Astrocyte of the spinal cord (primary cell): ENCODE results near the gene C12orf75.

Experiments used
- DNase-seq: peaks from one replicate; pipeline ENCODE4 v3.0.0; 2011; ENCODE audit warnings: low read depth, low spot score
- H3K4me3 ChIP-seq: 2 replicates; pipeline ENCODE4 v1.5.1; 2011; ENCODE audit warnings: low read depth, mild to moderate bottlenecking, low read length, moderate library complexity
- in situ Hi-C: cut with HindIII; loops from 2 replicates; pipeline ENCODE4 v1.10.0; 2017; ENCODE audit warnings: low sequenced_read_pairs
- TF ChIP-seq, protein P1 (sequence below): IDR thresholded peaks from 2 replicates; pipeline ENCODE4 v1.5.1; 2012; ENCODE audit warnings: low read depth, mild to moderate bottlenecking, low read length, inconsistent platforms

The C12orf75 gene

DNA sequence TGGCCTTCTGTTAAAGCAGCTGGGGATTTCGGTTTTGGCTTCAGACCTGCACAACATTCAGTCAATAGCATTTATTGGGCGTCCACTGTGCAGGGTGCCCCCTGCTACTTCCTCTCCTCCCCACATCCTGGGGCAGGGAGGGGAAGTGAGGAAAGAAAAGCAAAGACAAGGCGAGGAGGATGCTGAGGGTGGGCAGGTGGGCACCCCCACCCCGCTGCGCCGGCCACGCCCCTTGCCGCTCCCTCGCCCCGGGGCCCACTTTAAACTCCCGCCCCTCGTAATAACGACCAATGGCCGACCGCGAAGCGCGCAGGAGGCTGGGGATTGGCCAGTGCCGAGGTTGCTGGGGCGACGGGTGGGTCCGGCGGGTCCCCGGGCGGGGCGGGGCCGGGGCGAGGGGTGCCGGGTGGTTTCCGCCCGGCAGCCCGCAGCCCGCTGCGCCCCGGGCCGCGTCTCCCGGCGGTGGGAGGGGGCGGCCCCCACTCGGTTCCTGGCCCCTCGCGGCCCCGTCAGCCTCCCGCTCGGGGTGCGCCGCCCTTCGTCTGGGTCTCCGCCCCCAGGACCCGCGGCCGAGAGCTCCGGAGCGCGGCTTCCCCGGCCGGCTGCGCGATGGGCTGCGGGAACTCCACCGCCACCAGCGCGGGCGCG lies at the start of gene C12orf75:
TSS of gene C12orf75 (plus strand) at position 409 of the 648 bp plus-strand sequence. CDS start at position 610, 201 bp downstream.
- peak within 1 kb of the TSS; percentile 69 for H3K4me3 ChIP-seq
- in situ Hi-C loops, result no loop called here
- peak; percentile 77 for DNase-seq
- TF ChIP-seq, protein P1, sequence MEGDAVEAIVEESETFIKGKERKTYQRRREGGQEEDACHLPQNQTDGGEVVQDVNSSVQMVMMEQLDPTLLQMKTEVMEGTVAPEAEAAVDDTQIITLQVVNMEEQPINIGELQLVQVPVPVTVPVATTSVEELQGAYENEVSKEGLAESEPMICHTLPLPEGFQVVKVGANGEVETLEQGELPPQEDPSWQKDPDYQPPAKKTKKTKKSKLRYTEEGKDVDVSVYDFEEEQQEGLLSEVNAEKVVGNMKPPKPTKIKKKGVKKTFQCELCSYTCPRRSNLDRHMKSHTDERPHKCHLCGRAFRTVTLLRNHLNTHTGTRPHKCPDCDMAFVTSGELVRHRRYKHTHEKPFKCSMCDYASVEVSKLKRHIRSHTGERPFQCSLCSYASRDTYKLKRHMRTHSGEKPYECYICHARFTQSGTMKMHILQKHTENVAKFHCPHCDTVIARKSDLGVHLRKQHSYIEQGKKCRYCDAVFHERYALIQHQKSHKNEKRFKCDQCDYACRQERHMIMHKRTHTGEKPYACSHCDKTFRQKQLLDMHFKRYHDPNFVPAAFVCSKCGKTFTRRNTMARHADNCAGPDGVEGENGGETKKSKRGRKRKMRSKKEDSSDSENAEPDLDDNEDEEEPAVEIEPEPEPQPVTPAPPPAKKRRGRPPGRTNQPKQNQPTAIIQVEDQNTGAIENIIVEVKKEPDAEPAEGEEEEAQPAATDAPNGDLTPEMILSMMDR, result no peak

DNA sequence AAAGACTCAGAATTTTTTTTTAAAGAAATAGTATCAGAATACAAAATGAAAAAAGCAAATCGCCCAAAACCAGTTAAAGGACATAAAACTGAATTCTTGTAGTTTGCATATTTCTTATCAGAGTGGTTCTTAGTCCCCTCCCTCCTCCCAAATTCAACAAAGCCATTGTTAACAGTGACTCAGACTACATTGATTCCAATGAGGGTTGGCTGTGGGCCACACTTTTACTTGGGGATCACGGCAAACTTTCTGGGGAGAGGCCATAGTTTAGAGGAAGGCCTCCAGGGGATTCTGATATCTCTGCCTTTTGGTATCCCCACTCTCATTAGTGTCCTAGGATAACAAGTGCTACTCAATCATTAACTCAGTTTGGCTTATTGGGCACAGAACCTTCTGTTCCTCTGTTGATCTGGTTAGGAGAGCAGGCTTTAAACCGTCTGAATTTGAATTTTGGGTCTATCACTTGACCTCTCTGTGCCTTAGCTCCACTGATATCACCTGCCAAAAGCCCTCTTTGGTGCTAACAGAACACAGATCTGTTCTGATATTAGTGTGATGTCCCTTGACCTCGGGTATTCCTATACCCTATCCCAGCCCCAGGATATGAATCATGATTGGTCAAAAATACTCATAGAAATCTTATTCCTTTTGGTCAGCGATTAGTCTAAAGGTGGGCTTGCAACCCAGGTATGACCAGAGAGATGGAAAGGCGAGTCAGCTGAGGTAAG lies 49.4 kb upstream of the C12orf75 start:
- H3K4me3 ChIP-seq, result no peak overlapping the region
- DNase-seq, result no peak
- TF ChIP-seq, protein P1, result no peak
- in situ Hi-C loops, result no loop called here

DNA sequence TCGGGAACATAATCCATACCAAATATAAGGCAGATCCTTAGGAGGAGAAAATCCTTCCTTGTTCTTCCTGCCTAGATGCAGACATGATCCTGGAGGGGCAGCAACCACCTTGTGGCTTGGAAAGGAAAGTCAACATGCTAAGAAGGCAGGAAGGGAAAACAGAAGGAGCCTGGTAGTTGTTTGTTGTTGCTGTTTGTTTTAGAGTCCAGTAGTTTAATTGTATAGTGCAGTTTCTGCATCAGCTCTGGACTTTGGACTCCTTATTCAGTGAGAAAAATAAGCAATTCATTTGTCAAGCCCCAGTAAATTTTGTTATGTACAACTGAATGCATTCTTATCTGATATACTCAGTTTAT lies 48.8 kb upstream of the C12orf75 start:
- TF ChIP-seq, protein P1, result no peak
- DNase-seq, result no peak
- in situ Hi-C loops, result no loop called here
- no peak overlapping the region for H3K4me3 ChIP-seq

DNA sequence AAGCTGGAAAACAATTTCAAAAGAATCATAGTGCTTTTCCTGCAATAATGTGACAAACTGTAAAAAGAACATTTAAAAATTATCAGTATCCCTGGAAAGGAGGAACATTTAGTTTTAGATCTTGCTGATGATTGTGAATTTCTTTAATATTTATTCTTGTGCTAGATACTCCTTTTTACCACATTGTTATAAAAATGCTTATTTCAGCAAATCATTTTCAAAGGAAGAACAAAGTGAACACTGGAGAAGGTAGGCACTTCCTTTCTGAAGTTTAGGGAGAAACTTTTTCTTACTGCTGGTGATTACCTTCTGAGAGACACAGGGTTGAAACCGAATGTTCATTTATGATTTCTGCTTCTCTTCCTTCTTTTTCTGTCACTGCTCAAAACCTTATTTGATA lies 45.1 kb upstream of the C12orf75 start:
- in situ Hi-C loops, result no loop called here
- DNase-seq, result no peak
- H3K4me3 ChIP-seq, result no peak overlapping the region
- TF ChIP-seq, protein P1, result no peak

DNA sequence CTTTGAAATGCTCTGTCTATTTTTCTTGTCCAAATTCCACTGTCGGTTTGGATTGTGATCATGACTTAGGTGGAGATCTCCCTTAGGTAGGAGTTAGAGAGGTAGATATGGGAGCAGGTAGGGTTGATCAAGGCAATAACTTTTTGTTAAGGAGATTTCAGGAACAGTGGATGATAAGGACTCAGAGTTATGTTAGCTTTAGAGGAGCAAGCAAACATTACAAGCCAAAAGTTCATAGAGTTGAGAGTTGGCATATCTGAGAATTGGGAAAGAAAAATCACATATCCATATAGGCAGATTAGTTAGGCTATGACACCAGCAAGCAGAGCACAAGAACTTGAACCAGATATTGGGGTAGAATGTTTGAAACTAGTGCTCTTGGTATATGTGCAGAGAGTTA lies 43.1 kb upstream of the C12orf75 start:
- no peak for DNase-seq
- TF ChIP-seq, protein P1, result no peak
- in situ Hi-C loops, result no loop called here
- no peak overlapping the region for H3K4me3 ChIP-seq

DNA sequence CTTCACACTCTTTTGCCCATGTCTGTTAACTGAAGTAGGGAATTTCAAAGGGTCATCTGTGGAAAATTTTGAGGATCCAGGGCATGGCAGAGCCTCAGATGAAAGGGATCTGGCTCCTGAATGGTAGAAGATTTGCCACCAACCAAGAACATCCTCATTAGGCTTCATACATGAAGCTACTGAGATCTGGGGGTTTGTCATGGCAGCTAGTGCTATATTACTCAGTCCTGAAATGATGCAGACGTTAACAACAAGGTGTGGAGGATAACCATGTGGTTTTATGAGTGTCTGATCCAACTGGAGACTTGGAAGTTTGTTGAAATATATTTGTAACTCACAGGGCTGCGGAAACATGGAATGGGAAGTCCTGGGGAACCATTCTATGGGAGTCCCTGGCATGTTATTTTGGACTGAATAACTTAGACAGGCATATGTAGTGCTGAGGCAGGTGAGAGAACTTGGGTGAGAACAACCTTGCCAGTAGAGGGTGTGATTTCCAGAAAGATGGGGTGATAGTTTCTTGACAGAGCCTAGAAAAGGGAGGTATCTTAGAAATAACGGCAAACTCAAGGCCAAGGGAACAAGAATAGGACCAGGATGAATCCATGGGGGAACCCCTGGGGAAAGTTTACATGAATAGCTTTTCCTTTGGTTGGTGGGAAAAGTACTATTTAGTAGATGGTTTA lies 42.0 kb upstream of the C12orf75 start:
- DNase-seq, result no peak
- H3K4me3 ChIP-seq, result no peak overlapping the region
- TF ChIP-seq, protein P1, result no peak
- in situ Hi-C loops, result no loop called here
